Transverse colon (tissue), 4 donors: ENCODE measurements around the gene DPP4. TPM values are rescaled to one million over a fixed set of nuclear protein-coding genes. Genes with fewer than 3 reads are reported as not detected.

Experiments
- DNase-seq: peaks from one replicate; pipeline ENCODE4 v3.0.0-alpha.2; 2019
- H3K27ac ChIP-seq, 4 donors: fragments of 200-600 bp; sonication (generic); 2 replicates each; pipeline ENCODE4 v1.5.1; 2016 to 2018; ENCODE audit warnings: inconsistent platforms in 4 of 4
- H3K27me3 ChIP-seq: fragments of 200-600 bp; sonication (generic); 2 replicates; pipeline ENCODE4 v1.5.1; 2017; ENCODE audit warnings: inconsistent platforms
- H3K36me3 ChIP-seq, 4 donors: fragments of 200-600 bp; sonication (generic); 2 replicates each; pipeline ENCODE4 v1.5.1; 2017 to 2019; ENCODE audit warnings: inconsistent platforms in 4 of 4
- H3K4me1 ChIP-seq, 4 donors: fragments of 200-600 bp; sonication (generic); 2 replicates each; pipeline ENCODE4 v1.5.1; 2017 to 2020; ENCODE audit warnings: inconsistent platforms in 4 of 4
- H3K4me3 ChIP-seq, 4 donors: fragments of 200-600 bp; sonication (generic); 1 replicate in 1 of 4; 2 replicates in 3 of 4; pipeline versions ENCODE4 v1.5.1 to v1.6.1; 2017 to 2019; ENCODE audit warnings: inconsistent platforms in 4 of 4
- H3K9me3 ChIP-seq, 2 donors: fragments of 200-600 bp; sonication (generic); 2 replicates each; pipeline ENCODE4 v1.5.1; 2017 to 2019; ENCODE audit warnings: inconsistent platforms in 2 of 2
- EP300 ChIP-seq: sonication (generic); formaldehyde crosslinking; IDR thresholded peaks from one replicate; pipeline ENCODE4 v1.6.1; 2017; ENCODE audit warnings: antibody characterized with exemption, low read depth
- POLR2A ChIP-seq: fragments of 450-650 bp; IDR thresholded peaks from one replicate; pipeline ENCODE4 v1.6.1; 2016; ENCODE audit warnings: antibody characterized with exemption, mild to moderate bottlenecking, moderate library complexity
- POLR2AphosphoS5 ChIP-seq, 3 donors: sonication (generic); formaldehyde crosslinking; IDR thresholded peaks; one replicate each; pipeline ENCODE4 v1.6.1; 2016; ENCODE audit warnings: antibody characterized with exemption in 3 of 3
- WGBS, 2 donors: methylation state at CpG; one replicate each; pipeline ENCODE4 v1.1.5; 2018; ENCODE audit warnings: low coverage in 1 of 2; 5-methylcytosine and 5-hydroxymethylcytosine counted together
- in situ Hi-C, 4 donors: fragments of 200-750 bp; cut with MboI; loops; one replicate each; pipeline versions ENCODE4 v1.15.0 to v1.15.1; 2017; ENCODE audit warnings: low sequenced_read_pairs in 3 of 4, low pct_ligation_motif_present in 1 of 4, low pct_unique_long_range_greater_than_20kb in 1 of 4
- intact Hi-C: fragments of 100-400 bp; cut with DNase I; formaldehyde crosslinking; loops from one replicate; pipeline ENCODE4 v1.15.1; 2023; ENCODE audit warnings: low total_unique reads
- total RNA-seq, 4 donors: library from RNA; depleted of rRNA; stranded (reverse); fragments of >200 nt; gene quantifications; one replicate each; pipeline ENCODE4 v1.1.0, GENCODE V29; 2016
- TF ChIP-seq, protein P1 (sequence below), 5 experiments: fragments of 200-600 bp in 3 of 5; fragments of 450-650 bp in 2 of 5; sonication (generic) in 3 of 5; IDR thresholded peaks; 1 replicate in 2 of 5; 2 replicates in 3 of 5; pipeline ENCODE4 v1.5.1; 2016 to 2017; ENCODE audit warnings: antibody characterized with exemption in 5 of 5, inconsistent platforms in 3 of 5, mild to moderate bottlenecking in 2 of 5, moderate library complexity in 1 of 5

Gene DPP4
- total RNA-seq, 4 donors from 2014 or later: 1.6 to 12.7 (median 7.0) TPM

DNA sequence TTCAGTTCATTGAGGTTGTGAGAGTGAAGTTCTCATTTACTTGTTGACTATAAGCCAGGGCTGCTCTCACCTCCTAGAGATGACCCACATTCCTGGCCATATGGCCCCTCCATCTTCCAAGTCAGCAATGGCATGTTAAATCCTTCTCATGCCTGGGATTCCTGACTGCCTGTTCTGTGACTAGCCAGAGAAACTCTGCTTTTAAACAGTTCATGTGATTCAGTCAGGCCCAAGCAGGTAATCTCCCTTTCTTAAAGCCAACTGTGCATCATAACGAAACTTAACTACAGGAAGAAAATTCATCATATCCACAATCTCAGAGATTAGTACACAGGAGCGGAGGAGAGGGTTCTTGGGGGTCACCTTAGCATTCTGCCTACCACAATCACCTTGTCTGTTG lies 11.5 kb downstream of the DPP4 start:
- Histone ChIP-seq H3K4me1 (peaks cover 0 to 7% (median 4%) of the 10 kb centered on the region in 4 donors), H3K4me3 (no peak overlapping the region), H3K9me3 (peaks cover 0 to 1% of the 10 kb centered on the region in 2 donors), H3K27ac (no peak overlapping the region), H3K27me3 (no peaks in the 10 kb centered on the region), H3K36me3 (no peaks in the 10 kb centered on the region)
- 81 to 98% methylated on average over 2 of the region's 2 CpGs for WGBS, 2 donors
- intact Hi-C loops: no loop called here
- no peak for DNase-seq
- TF ChIP-seq POLR2AphosphoS5 (IDR thresholded peaks at IDR 0.05) (no peak), POLR2A (no peak), EP300 (no peak)
- TF ChIP-seq, protein P1, sequence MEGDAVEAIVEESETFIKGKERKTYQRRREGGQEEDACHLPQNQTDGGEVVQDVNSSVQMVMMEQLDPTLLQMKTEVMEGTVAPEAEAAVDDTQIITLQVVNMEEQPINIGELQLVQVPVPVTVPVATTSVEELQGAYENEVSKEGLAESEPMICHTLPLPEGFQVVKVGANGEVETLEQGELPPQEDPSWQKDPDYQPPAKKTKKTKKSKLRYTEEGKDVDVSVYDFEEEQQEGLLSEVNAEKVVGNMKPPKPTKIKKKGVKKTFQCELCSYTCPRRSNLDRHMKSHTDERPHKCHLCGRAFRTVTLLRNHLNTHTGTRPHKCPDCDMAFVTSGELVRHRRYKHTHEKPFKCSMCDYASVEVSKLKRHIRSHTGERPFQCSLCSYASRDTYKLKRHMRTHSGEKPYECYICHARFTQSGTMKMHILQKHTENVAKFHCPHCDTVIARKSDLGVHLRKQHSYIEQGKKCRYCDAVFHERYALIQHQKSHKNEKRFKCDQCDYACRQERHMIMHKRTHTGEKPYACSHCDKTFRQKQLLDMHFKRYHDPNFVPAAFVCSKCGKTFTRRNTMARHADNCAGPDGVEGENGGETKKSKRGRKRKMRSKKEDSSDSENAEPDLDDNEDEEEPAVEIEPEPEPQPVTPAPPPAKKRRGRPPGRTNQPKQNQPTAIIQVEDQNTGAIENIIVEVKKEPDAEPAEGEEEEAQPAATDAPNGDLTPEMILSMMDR (IDR thresholded peaks at IDR 0.05): no peak
- in situ Hi-C loops: no loop called here

DNA sequence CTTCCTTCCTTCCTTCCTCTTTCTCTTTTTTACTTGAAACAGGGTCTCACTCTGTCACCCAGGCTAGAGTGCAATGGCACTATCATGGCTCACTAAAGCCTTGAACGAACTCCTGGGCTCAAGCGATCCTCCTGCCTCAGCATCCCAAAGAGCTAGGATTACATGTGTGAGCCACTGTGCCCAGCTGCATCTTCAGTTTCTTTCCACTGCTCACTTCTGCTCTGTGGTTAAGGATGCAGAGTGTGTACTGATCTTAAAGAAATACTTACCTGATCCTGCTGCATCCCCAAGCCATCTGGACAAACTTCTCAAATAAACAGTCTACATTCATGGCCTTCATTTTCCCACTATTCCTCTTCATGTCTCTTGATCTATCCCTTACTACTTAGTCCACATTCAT lies 13.0 kb downstream of the DPP4 start:
- no peaks in the 10 kb centered on the region for H3K27me3 ChIP-seq
- WGBS, 2 donors: 85% methylated on average over 2 of the region's 2 CpGs; no CpG with 5 or more reads in 1 of the 2 donors
- no peak overlapping the region for H3K27ac ChIP-seq
- H3K36me3 ChIP-seq: no peaks in the 10 kb centered on the region
- H3K9me3 ChIP-seq: peaks cover 8 to 10% of the 10 kb centered on the region in 2 donors
- intact Hi-C loops (no loop called here), in situ Hi-C loops (no loop called here)
- peaks cover 0 to 3% (median 0%) of the 10 kb centered on the region in 4 donors for H3K4me1 ChIP-seq
- TF ChIP-seq, protein P1 (IDR thresholded peaks at IDR 0.05): no peak
- TF ChIP-seq EP300: no peak
- TF ChIP-seq POLR2AphosphoS5 (IDR thresholded peaks at IDR 0.05): no peak
- no peak for TF ChIP-seq POLR2A
- DNase-seq: no peak
- H3K4me3 ChIP-seq: no peak overlapping the region

DNA sequence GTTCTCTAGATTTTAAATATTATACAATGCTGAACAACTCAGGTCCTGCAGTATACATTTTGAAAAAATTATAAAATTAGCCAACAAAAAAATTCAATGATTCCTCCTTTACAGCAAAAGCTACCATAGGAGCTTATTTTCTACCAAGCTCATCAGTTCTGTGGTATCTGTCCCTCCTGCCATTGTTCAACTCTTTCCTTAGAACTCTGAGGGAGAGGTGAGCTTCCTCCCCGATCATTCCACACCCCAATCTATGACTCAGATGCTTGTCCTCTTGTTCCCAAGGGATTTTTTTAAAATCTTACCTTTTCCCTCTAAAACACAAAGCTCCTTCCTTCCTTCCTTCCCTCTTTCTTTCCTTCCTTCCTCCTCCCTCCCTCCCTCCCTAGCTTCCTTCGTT lies 13.5 kb downstream of the DPP4 start:
- in situ Hi-C loops: no loop called here
- no peak for DNase-seq
- 72 to 75% methylated on average over 2 of the region's 2 CpGs for WGBS, 2 donors
- intact Hi-C loops: no loop called here
- TF ChIP-seq, protein P1 (IDR thresholded peaks at IDR 0.05): no peak
- no peak for TF ChIP-seq POLR2AphosphoS5 (IDR thresholded peaks at IDR 0.05)
- TF ChIP-seq POLR2A: no peak
- no peak for TF ChIP-seq EP300
- no peaks in the 10 kb centered on the region for H3K27me3 ChIP-seq
- H3K4me1 ChIP-seq: peaks cover 0 to 2% (median 0%) of the 10 kb centered on the region in 4 donors
- no peaks in the 10 kb centered on the region for H3K36me3 ChIP-seq
- no peak overlapping the region for H3K4me3 ChIP-seq
- no peak overlapping the region for H3K27ac ChIP-seq
- H3K9me3 ChIP-seq: peaks cover 8 to 10% of the 10 kb centered on the region in 2 donors

DNA sequence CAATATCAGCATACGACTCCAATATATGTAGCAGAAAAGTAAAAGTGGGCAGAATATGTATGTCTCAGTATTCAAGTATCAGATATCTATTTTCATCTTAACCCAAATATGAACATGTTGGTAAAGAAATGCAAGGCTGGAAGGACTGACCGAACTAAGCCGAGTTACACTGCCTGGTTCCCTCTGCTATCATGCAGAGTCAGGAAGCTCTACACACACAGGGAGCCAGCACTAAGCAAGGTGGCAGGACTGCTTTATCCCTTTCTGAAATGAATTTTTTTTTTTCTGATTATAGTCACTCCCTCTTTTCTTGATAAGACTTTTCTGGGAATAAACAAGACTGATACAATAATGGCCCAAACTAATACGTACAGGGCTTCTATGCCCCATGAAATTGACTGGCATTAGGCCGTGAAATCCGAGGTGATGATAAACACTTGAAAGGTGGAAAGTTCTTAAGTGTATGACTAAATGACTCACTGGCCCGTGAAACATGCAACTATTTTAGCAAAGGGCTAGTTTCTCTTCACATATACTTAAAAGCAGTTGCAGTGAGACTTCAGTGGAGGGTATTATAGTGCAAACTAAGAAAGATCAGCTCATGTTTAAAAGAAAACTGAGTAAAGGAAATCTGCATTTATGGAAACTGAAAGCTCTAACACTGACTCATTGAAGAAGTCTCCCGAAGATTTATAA lies 14.9 kb downstream of the DPP4 start:
- no peak overlapping the region for H3K27ac ChIP-seq
- H3K9me3 ChIP-seq: peaks cover 8 to 10% of the 10 kb centered on the region in 2 donors
- H3K4me3 ChIP-seq: no peak overlapping the region
- in situ Hi-C loops: no loop called here
- intact Hi-C loops: no loop called here
- no peaks in the 10 kb centered on the region for H3K36me3 ChIP-seq
- no peak for DNase-seq
- no peaks in the 10 kb centered on the region for H3K27me3 ChIP-seq
- H3K4me1 ChIP-seq: no peaks in the 10 kb centered on the region
- 62 to 75% methylated on average over 8 of the region's 8 CpGs for WGBS, 2 donors
- TF ChIP-seq, protein P1 (IDR thresholded peaks at IDR 0.05): no peak
- TF ChIP-seq EP300 (no peak), POLR2AphosphoS5 (IDR thresholded peaks at IDR 0.05) (no peak), POLR2A (no peak)
